Gastroesophageal sphincter (tissue), 3 donors: ENCODE results near the gene MFAP2.

Experiments
- POLR2A ChIP-seq, 2 donors: fragments of 450-650 bp; IDR thresholded peaks; one replicate each; pipeline ENCODE4 v1.6.1; 2017; ENCODE audit warnings: antibody characterized with exemption in 2 of 2, mild to moderate bottlenecking in 2 of 2, moderate library complexity in 1 of 2
- TF ChIP-seq, protein P1 (sequence below), 4 experiments: fragments of 200-600 bp in 2 of 4; fragments of 450-650 bp in 2 of 4; sonication (generic) in 1 of 4; IDR thresholded peaks; one replicate each; pipeline ENCODE4 v1.5.1; 2017 to 2019; ENCODE audit warnings: antibody characterized with exemption in 4 of 4, mild to moderate bottlenecking in 2 of 4, moderate library complexity in 2 of 4

DNA sequence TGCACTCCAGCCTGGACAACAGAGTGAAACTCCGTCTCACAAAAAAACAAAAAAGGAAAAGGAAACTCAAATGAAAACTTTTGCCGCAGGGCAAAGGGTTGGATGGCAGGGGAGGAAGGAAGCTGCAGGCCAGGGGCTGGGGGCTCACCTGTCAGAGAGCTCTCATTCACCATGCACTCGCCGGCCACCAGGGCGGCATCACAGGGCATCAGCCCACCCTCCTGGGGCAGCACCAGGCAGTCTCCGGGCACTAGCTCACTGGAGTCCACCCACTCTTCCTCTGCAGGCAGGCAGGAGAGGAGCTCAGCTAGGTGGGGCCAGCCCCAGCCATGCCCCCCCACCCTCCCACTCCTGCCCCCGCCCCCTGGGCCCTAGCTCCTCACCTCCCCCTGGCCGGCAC, 19.4 kb upstream of the MFAP2 start:
- TF ChIP-seq POLR2A (IDR thresholded peaks at IDR 0.05), result no peak
- TF ChIP-seq, protein P1, sequence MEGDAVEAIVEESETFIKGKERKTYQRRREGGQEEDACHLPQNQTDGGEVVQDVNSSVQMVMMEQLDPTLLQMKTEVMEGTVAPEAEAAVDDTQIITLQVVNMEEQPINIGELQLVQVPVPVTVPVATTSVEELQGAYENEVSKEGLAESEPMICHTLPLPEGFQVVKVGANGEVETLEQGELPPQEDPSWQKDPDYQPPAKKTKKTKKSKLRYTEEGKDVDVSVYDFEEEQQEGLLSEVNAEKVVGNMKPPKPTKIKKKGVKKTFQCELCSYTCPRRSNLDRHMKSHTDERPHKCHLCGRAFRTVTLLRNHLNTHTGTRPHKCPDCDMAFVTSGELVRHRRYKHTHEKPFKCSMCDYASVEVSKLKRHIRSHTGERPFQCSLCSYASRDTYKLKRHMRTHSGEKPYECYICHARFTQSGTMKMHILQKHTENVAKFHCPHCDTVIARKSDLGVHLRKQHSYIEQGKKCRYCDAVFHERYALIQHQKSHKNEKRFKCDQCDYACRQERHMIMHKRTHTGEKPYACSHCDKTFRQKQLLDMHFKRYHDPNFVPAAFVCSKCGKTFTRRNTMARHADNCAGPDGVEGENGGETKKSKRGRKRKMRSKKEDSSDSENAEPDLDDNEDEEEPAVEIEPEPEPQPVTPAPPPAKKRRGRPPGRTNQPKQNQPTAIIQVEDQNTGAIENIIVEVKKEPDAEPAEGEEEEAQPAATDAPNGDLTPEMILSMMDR (IDR thresholded peaks at IDR 0.05), result no peak
